K562 (cell line): ENCODE data around the gene ZNF22. TPM values are rescaled to one million over a fixed set of nuclear protein-coding genes. Genes with fewer than 3 reads are reported as not detected.

Experiments used
- ARID4B ChIP-seq: sonication (generic); formaldehyde crosslinking; IDR thresholded peaks from 2 replicates; pipeline ENCODE4 v1.8.0; 2022; ENCODE audit warnings: mild to moderate bottlenecking, missing genetic modification reagents
- ATF7 ChIP-seq: fragments of 450-650 bp; IDR thresholded peaks from 2 replicates; pipeline ENCODE4 v1.7.1; 2014; ENCODE audit warnings: mild to moderate bottlenecking, moderate library complexity
- CTBP1 ChIP-seq: fragments of 450-650 bp; IDR thresholded peaks from 2 replicates; pipeline ENCODE4 v1.6.1; 2016; ENCODE audit warnings: borderline replicate concordance
- E2F6 ChIP-seq, 2 experiments: IDR thresholded peaks; 2 replicates each; pipeline ENCODE4 v1.6.1; 2011; ENCODE audit warnings: borderline replicate concordance in 1 of 2, control low read depth in 1 of 2, low read depth in 1 of 2, low read length in 1 of 2, mild to moderate bottlenecking in 1 of 2, mixed read lengths in 1 of 2, moderate library complexity in 1 of 2; ENCODE audit not compliant: insufficient read depth in 1 of 2, insufficient read length in 1 of 2, poor library complexity in 1 of 2, severe bottlenecking in 1 of 2; ENCODE audit errors: extremely low read depth in 1 of 2
- EP300 ChIP-seq: IDR thresholded peaks from 2 replicates; pipeline ENCODE4 v1.6.1; 2012; ENCODE audit warnings: low read length, improper control_type of control experiment
- FOSL1 ChIP-seq: fragments of 200-800 bp; sonication (Bioruptor generic); conservative IDR thresholded peaks from 2 replicates; pipeline ENCODE4 v1.6.1; 2016; ENCODE audit warnings: missing genetic modification characterization, missing compliant biosample characterization
- FOXJ2 ChIP-seq: fragments of 200-800 bp; sonication (Bioruptor generic); IDR thresholded peaks from 2 replicates; pipeline ENCODE4 v1.6.1; 2016; ENCODE audit warnings: missing genetic modification characterization, missing compliant biosample characterization
- FOXP1 ChIP-seq: sonication (generic); formaldehyde crosslinking; IDR thresholded peaks from 2 replicates; pipeline ENCODE4 v1.8.0; 2022; ENCODE audit warnings: mild to moderate bottlenecking, missing genetic modification reagents
- HDAC2 ChIP-seq: fragments of 450-650 bp; IDR thresholded peaks from 2 replicates; pipeline ENCODE4 v1.6.1; 2016; ENCODE audit warnings: mild to moderate bottlenecking
- NCOA2 ChIP-seq, 2 experiments: fragments of 450-650 bp; IDR thresholded peaks; 2 replicates each; pipeline ENCODE4 v1.6.1; 2018; ENCODE audit warnings: mild to moderate bottlenecking in 2 of 2, moderate library complexity in 1 of 2; ENCODE audit not compliant: partially characterized antibody in 2 of 2
- NCOA6 ChIP-seq: fragments of 450-650 bp; IDR thresholded peaks from 2 replicates; pipeline ENCODE4 v1.6.1; 2017; ENCODE audit warnings: mild to moderate bottlenecking
- NRF1 ChIP-seq, 2 experiments: fragments of 450-650 bp; IDR thresholded peaks in 1 of 2; conservative IDR thresholded peaks in 1 of 2; 2 replicates each; pipeline ENCODE4 v1.6.1; 2014; ENCODE audit warnings: mild to moderate bottlenecking in 2 of 2
- PCBP1 ChIP-seq: fragments of 200-400 bp; formaldehyde crosslinking; IDR thresholded peaks from 2 replicates; pipeline ENCODE4 v1.6.1; 2018; ENCODE audit warnings: mild to moderate bottlenecking, low read depth, low read length; ENCODE audit not compliant: poor library complexity, severe bottlenecking
- POLR2H ChIP-seq: IDR thresholded peaks from 2 replicates; pipeline ENCODE4 v1.6.1; 2016; ENCODE audit warnings: missing genetic modification characterization, low read depth, mild to moderate bottlenecking, control low read depth, missing compliant biosample characterization, moderate library complexity
- RCOR1 ChIP-seq, 2 experiments: IDR thresholded peaks; 2 replicates each; pipeline ENCODE4 v1.6.1; 2012; ENCODE audit warnings: low read depth in 2 of 2, low read length in 2 of 2, borderline replicate concordance in 1 of 2, improper control_type of control experiment in 1 of 2
- SAFB2 ChIP-seq: fragments of 200-400 bp; formaldehyde crosslinking; IDR thresholded peaks from 2 replicates; pipeline ENCODE4 v1.6.1; 2018; ENCODE audit warnings: borderline replicate concordance, low read length, low read depth, moderate library complexity; ENCODE audit not compliant: severe bottlenecking
- SOX6 ChIP-seq: fragments of 450-650 bp; IDR thresholded peaks from 2 replicates; pipeline ENCODE4 v1.6.1; 2014; ENCODE audit warnings: mild to moderate bottlenecking
- STAT5A ChIP-seq: IDR thresholded peaks from 2 replicates; pipeline ENCODE4 v1.6.1; 2012; ENCODE audit warnings: low read length, inconsistent platforms, borderline replicate concordance
- TARDBP ChIP-seq: fragments of 450-650 bp; IDR thresholded peaks from 2 replicates; pipeline ENCODE4 v1.6.1; 2016
- ZNF134 ChIP-seq: fragments of 250-450 bp; sonication (Bioruptor Pico); conservative IDR thresholded peaks from 2 replicates; pipeline ENCODE4 v1.4.0; 2020
- ZNF445 ChIP-seq: fragments of 250-450 bp; sonication (Bioruptor Pico); IDR thresholded peaks from 2 replicates; pipeline ENCODE4 v1.4.0; 2020; ENCODE audit warnings: low read depth, mild to moderate bottlenecking, moderate library complexity
- ZNF512 ChIP-seq: IDR thresholded peaks from 2 replicates; pipeline ENCODE4 v1.6.1; 2016; ENCODE audit warnings: missing genetic modification characterization, missing compliant biosample characterization
- ZNF668 ChIP-seq: fragments of 250-450 bp; sonication (Bioruptor Pico); IDR thresholded peaks from 2 replicates; pipeline ENCODE4 v1.8.0; 2022; ENCODE audit warnings: mild to moderate bottlenecking, inconsistent platforms
- polyA plus RNA-seq, 8 experiments: library from polyadenylated mRNA; depleted of rRNA in 4 of 8; stranded (reverse) in 5 of 8; unstranded in 3 of 8; fragments of >200 nt; fragmentation: Nextera tagmentation in 2 of 8; fragmentation: Illumina TruSeq in 1 of 8; extraction: Ambion mirVana in 2 of 8; extraction: Trizol in 1 of 8; gene quantifications; 2 replicates each; pipeline versions ENCODE4 v1.2.1 to v1.2.3, GENCODE V29; 2011 to 2014; ENCODE audit warnings: inconsistent platforms in 1 of 8, missing spikeins in 1 of 8
- total RNA-seq, 7 experiments: library from RNA; depleted of rRNA in 6 of 7; stranded (reverse); fragments of >200 nt in 6 of 7; fragmentation: Illumina TruSeq in 2 of 7; extraction: Trizol in 2 of 7; gene quantifications; 2 replicates each; pipeline versions ENCODE4 v1.2.1 to v1.2.3, GENCODE V29; 2011 to 2021; ENCODE audit warnings: low replicate concordance in 1 of 7

ZNF22 gene
- total and polyA plus RNA-seq, 9 of the 15 experiments (the other 6 are each of a cell fraction or from before 2014, with no cell fraction given), result 36.2 to 98.7 (median 51.2) TPM

- TF ChIP-seq HDAC2 (peak; percentile 56; the same call in 1 of the 2 replicates), NRF1 (conservative IDR thresholded peaks at IDR 0.05 in 1 of 2, IDR thresholded peaks at IDR 0.05 in 1 of 2) (0 out of 4 replicates have a peak, but pooled peaks of 1 of the 2 experiments have one; percentile 27), POLR2H (tag) (no peak), FOXJ2 (tag) (peak; percentile 91), CTBP1 (peak; percentile 61; the same call in 1 of the 2 replicates), SOX6 (peak; percentile 87), RCOR1 (IDR thresholded peaks at IDR 0.05; ENCODE audit: borderline replicate concordance in 1 of 2, low read depth in 2 of 2, low read length in 2 of 2) (peak in 1 of 2 experiments; percentile 93; a peak in 2 of 4 replicates), ZNF445 (no peak), NCOA6 (no peak), EP300 (peak; percentile 51; the same call in 1 of the 2 replicates), ZNF134 (CRISPR knock-in tag) (0 out of 2 replicates have a peak, but pooled peaks have one; percentile 35), PCBP1 (no peak), ARID4B (CRISPR knock-in tag) (no peak), ZNF512 (no peak), FOXP1 (CRISPR knock-in tag) (no peak), FOSL1 (tag) (peak; percentile 34; the same call in 1 of the 2 replicates), E2F6 (IDR thresholded peaks at IDR 0.05; ENCODE audit: borderline replicate concordance in 1 of 2, extremely low read depth in 1 of 2, insufficient read depth in 1 of 2, insufficient read length in 1 of 2, low read depth in 1 of 2, low read length in 1 of 2, poor library complexity in 1 of 2, severe bottlenecking in 1 of 2) (no peak), ZNF668 (CRISPR knock-in tag) (no peak), SAFB2 (no peak), ATF7 (peak; percentile 66), STAT5A (no peak), NCOA2 (IDR thresholded peaks at IDR 0.05; ENCODE audit: partially characterized antibody in 2 of 2) (no peak), TARDBP (no peak)
Measured at GRCh38 chr10:44985175-44985681, 15.5 kb upstream of the ZNF22 start (continued).
